ENCODE measurements around the gene PRKAR2B. TPM values are rescaled to one million over a fixed set of nuclear protein-coding genes. Genes with fewer than 3 reads are reported as not detected.

PRKAR2B gene
- total RNA-seq, 1 donor from 2014 or later: 1.0 TPM

DNA sequence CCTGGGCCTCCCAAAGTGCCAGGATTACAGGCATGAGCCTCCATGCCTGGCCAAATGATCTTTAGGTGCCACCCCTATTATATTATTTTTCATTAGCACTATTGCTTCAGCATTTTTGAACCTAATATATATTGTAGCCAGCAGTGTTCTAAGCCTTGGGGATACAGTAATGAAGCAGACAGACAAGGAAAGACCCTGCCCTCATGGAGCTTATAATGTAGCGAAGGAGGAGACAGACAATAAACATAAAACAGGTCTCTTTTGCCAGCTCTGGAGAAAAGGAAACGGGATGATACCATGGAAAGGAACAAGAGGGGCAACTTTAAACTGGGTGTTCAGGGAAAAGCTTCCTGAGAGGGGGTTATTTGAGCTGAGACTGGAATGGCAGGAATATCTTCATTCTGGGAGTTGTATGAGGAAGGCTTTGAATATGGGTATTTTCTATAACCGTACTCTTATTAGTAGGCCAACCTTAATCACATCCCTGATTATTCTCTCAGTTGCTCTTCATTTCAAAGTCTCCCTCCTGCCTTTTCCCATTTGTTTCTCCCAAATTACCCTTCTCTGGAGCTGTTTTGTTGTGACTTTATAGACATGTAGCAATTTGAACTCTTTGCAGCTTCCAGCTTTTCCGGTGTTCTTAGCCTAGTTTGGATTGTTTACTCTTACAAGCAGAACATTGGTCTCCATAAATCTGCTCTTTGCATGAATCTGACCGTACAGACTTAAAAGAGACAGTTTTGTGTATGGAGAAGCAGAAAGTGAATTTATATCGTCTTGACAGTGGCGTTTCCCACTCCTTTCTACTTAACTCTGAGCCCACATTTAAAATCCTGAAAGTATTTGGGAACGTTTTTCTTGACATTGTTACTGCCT is 19.0 kb downstream of the PRKAR2B start:
- Mint-ChIP-seq H3K36me3 (ENCODE audit: low read depth) (no peaks in the 10 kb centered on the region), H3K4me1 (ENCODE audit: low read depth) (no peaks in the 10 kb centered on the region), H3K27ac (no peak overlapping the region), H3K9me3 (no peaks in the 10 kb centered on the region), H3K27me3 (ENCODE audit: insufficient read depth) (peaks cover 24% of the 10 kb centered on the region), H3K4me3 (no peak overlapping the region)
- DNase-seq (ENCODE audit: low spot score): no peak
- intact Hi-C loops (cut with micrococcal nuclease): no loop called here

DNA sequence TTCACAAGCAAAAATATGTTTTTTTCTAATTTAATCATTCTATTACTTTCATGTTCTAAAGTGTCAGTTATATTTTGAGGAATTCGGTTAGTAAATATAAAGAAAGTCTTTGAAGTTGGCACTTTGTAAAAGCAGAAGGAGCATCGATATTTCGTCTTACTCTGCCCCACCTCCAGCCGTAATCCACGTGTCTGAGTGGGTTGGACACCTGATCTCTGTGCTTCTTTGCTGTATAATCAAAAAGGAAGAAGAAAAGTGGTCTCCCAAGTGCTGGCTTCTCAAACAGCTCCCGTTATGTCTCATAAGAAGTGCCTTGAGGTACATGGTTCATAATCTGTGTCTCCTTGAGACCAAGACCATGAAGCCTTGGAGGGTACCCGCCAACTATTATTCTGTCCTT is 19.8 kb downstream of the PRKAR2B start:
- Mint-ChIP-seq H3K4me3 (no peak overlapping the region), H3K9me3 (no peaks in the 10 kb centered on the region), H3K4me1 (ENCODE audit: low read depth) (no peaks in the 10 kb centered on the region), H3K27me3 (ENCODE audit: insufficient read depth) (peaks cover 23% of the 10 kb centered on the region), H3K36me3 (ENCODE audit: low read depth) (no peaks in the 10 kb centered on the region), H3K27ac (no peak overlapping the region)
- DNase-seq (ENCODE audit: low spot score): no peak
- intact Hi-C loops (cut with micrococcal nuclease): no loop called here

DNA sequence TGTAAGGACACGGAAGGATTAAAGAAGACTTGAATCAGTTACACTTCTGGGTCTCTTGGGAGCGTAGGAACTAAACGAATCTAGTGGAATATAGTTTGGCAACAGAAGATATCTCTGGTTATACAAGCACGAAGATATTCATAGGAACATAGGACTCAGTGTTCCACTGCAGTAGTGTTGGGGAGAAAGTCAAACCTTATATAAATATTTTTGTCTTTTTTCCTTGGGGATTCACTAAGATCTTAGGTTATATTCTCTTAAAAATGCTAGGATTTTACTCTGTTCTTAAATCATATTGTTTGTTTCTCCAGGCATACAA is 21.4 kb downstream of the PRKAR2B start:
- Mint-ChIP-seq H3K4me1 (ENCODE audit: low read depth) (no peaks in the 10 kb centered on the region), H3K36me3 (ENCODE audit: low read depth) (no peaks in the 10 kb centered on the region), H3K27me3 (ENCODE audit: insufficient read depth) (peaks cover 20% of the 10 kb centered on the region), H3K4me3 (no peak overlapping the region), H3K27ac (no peak overlapping the region), H3K9me3 (no peaks in the 10 kb centered on the region)
- DNase-seq (ENCODE audit: low spot score): no peak
- intact Hi-C loops (cut with micrococcal nuclease): no loop called here

DNA sequence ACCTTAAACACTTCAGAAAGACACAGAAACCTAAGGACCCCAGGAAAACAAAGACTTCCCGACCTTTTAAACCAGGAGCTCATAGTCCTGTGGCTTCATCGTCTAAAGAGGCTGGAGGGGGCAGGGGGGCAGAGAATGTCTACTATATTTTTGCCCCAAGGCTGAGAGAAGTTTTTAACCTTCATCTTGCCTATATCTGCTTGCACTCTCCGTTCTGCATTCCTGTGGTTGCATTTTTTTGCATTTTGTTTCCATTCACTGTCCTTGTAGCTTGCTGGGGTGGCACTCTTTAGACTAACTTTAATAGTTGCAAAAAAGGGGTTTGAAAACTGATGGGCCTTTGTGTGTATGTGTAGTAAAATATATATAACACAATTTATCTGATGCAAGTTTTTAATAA is 23.7 kb downstream of the PRKAR2B start:
- DNase-seq (ENCODE audit: low spot score): no peak
- no peaks in the 10 kb centered on the region for H3K36me3 Mint-ChIP-seq (ENCODE audit: low read depth)
- H3K9me3 Mint-ChIP-seq: no peaks in the 10 kb centered on the region
- H3K4me1 Mint-ChIP-seq (ENCODE audit: low read depth): no peaks in the 10 kb centered on the region
- no peak overlapping the region for H3K27ac Mint-ChIP-seq
- no peak overlapping the region for H3K4me3 Mint-ChIP-seq
- intact Hi-C loops (cut with micrococcal nuclease): no loop called here
- H3K27me3 Mint-ChIP-seq (ENCODE audit: insufficient read depth): peaks cover 6% of the 10 kb centered on the region

DNA sequence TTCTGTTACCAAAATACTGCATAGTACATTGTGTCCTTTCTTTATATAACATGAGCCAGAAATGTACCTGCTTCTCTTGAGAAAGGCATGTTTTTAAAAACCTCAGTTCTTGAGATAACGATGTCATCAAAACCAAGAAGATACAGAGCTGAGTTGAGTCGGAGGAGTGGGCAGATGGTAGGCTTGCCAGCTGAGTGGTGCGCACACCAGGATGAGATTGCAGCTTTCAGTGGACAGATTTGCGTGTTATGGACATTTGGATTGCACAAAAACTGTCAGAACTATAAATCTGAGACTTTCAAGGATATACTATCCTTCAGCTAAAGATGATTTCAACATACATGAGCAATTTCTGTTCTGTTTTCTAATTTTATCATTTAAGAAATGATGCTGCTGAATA is 25.0 kb downstream of the PRKAR2B start:
- H3K4me1 Mint-ChIP-seq (ENCODE audit: low read depth): no peaks in the 10 kb centered on the region
- no peak overlapping the region for H3K4me3 Mint-ChIP-seq
- H3K27me3 Mint-ChIP-seq (ENCODE audit: insufficient read depth): peaks cover 6% of the 10 kb centered on the region
- H3K36me3 Mint-ChIP-seq (ENCODE audit: low read depth): no peaks in the 10 kb centered on the region
- intact Hi-C loops (cut with micrococcal nuclease): no loop called here
- H3K27ac Mint-ChIP-seq: no peak overlapping the region
- DNase-seq (ENCODE audit: low spot score): no peak
- no peaks in the 10 kb centered on the region for H3K9me3 Mint-ChIP-seq

DNA sequence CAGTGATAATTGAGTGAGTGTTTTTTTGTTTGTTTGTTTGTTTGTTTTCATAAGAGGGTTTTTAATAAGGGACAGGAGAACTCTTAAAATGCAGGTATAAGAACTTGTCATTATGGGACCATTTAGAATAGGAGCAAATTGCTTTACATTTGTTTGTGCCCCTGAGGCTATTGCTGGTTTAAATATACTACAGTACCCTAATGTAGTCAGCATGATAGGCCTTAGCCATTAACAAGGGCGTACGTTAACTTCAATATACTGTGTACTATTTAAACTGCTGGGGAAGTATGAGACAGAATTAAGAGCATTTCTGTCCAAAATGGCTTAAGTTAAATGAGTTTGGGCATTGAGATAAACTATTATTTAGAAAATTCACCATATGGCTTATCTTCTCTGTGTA is 26.2 kb downstream of the PRKAR2B start:
- Mint-ChIP-seq H3K4me1 (ENCODE audit: low read depth) (no peaks in the 10 kb centered on the region), H3K27me3 (ENCODE audit: insufficient read depth) (peaks cover 6% of the 10 kb centered on the region), H3K9me3 (no peaks in the 10 kb centered on the region), H3K36me3 (ENCODE audit: low read depth) (no peaks in the 10 kb centered on the region), H3K4me3 (no peak overlapping the region), H3K27ac (no peak overlapping the region)
- intact Hi-C loops (cut with micrococcal nuclease): no loop called here
- no peak for DNase-seq (ENCODE audit: low spot score)

DNA sequence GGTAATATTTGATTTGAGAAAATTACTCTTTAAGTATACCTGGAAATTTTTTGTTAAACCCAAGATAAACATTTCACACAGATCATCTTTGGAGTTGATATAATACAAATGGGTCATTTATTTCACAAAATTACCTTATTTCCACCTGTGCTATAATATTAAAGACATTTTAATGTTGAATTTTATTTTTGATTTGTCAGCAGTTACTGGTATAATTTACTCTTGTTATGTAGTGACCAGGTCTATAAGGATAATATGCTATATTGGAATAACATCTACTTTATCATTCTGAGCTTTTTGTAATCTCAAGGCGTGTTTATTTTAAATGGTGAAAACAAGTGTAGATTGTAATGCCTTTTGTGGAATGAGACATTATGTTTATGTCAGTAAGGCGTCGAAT is 26.6 kb downstream of the PRKAR2B start:
- DNase-seq (ENCODE audit: low spot score): no peak
- Mint-ChIP-seq H3K36me3 (ENCODE audit: low read depth) (no peaks in the 10 kb centered on the region), H3K9me3 (no peaks in the 10 kb centered on the region), H3K4me1 (ENCODE audit: low read depth) (no peaks in the 10 kb centered on the region), H3K27ac (no peak overlapping the region), H3K4me3 (no peak overlapping the region), H3K27me3 (ENCODE audit: insufficient read depth) (peaks cover 8% of the 10 kb centered on the region)
- intact Hi-C loops (cut with micrococcal nuclease): no loop called here

DNA sequence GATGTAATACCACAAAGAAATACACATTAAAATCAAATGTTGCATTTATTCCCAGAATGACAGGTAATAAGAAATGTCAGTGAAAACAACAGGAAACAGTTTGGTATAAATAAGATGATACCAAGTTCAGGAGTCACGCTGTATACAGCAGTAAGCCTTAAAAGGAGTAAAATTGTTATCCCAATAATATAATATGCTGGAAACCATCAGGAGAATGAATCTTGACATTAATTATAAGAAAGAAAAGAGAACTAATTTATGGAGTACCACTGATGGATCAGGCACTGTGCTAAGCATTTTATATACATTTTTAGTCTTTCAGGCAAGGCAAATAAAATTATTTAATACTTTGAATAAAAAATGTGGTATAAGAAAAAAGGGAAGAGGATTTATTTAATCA is 27.6 kb downstream of the PRKAR2B start:
- no peaks in the 10 kb centered on the region for H3K4me1 Mint-ChIP-seq (ENCODE audit: low read depth)
- H3K27ac Mint-ChIP-seq: no peak overlapping the region
- no peaks in the 10 kb centered on the region for H3K36me3 Mint-ChIP-seq (ENCODE audit: low read depth)
- no peak for DNase-seq (ENCODE audit: low spot score)
- H3K9me3 Mint-ChIP-seq: no peaks in the 10 kb centered on the region
- peaks cover 6% of the 10 kb centered on the region for H3K27me3 Mint-ChIP-seq (ENCODE audit: insufficient read depth)
- no peak overlapping the region for H3K4me3 Mint-ChIP-seq
- intact Hi-C loops (cut with micrococcal nuclease): no loop called here

DNA sequence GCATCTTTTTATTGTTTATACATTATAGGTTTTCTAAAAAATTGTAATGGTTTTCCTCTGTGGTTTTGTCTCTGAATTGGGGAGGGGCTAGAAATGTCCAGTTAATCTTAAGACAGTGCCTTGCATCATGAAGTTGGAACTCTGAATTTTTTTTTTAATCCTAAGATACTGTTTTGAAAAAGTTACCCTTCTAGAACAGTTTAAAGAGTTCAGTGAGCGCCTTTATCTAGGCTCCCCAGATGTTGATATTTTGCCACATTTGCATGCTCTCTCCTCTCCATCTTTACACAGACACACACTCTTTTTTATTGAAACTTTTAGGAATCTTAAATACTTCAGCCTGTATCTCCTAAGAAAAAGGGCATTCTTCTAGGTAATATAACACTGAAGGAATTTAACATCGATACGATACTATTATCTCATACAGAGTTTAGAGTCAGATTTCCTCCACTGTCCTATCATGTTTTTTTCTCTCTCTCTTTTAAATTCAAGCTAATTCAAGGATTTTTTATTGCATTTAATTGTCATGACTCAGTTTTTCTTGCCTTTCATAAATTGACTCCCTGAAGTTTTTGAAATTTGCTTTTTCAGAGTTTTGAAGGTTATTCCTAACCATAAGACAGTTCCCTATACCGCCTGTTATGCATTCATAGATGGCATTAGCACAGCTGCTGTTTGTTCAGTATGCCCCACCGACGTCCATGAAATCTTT is 31.5 kb downstream of the PRKAR2B start:
- intact Hi-C loops (cut with micrococcal nuclease): no loop called here
- DNase-seq (ENCODE audit: low spot score): no peak
- Mint-ChIP-seq H3K4me1 (ENCODE audit: low read depth) (no peaks in the 10 kb centered on the region), H3K9me3 (no peaks in the 10 kb centered on the region), H3K27me3 (ENCODE audit: insufficient read depth) (peaks cover 8% of the 10 kb centered on the region), H3K4me3 (no peak overlapping the region), H3K36me3 (ENCODE audit: low read depth) (no peaks in the 10 kb centered on the region), H3K27ac (no peak overlapping the region)

DNA sequence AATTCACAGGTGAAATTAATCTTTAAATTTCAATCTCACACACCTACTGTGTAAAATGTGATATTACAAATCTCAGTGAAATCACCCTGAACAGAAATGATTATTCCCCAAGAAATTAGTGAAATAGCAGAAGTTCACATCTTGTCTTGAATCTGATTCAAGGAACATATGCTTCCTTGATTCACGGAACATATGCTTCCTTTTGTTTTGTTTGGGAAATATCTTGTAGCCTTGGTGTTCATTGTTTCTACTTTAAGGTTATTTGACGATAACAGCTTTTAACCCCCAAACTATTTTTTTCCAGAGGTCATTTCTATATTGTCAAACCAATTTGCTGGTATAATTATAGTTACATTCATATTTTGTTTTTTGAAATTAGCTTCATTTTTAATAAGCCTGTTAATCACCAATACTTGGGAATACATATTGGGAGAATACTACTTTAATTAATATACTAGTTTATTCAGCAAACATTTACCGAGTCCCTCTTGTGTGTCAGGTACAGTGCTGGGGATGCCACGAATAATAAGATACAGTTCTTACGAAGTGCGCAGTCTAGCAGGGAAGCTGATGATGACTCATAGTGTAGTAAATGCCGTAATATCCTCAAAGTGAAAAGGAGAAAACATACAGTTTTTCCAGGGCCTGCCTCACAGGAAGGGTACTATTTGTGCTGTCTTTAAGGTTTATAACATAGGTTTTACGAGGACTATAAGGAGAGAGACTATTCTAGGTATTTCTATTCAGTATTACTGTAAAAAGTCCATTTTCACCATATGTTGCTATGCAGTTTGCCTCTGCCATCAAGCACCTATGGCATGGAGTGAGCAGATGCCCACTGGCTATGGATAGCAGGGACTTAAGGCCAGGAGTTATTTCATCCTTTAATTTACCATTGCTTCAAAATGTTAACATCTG is 32.5 kb downstream of the PRKAR2B start:
- no peaks in the 10 kb centered on the region for H3K9me3 Mint-ChIP-seq
- no peaks in the 10 kb centered on the region for H3K4me1 Mint-ChIP-seq (ENCODE audit: low read depth)
- H3K27ac Mint-ChIP-seq: no peak overlapping the region
- intact Hi-C loops (cut with micrococcal nuclease): no loop called here
- H3K27me3 Mint-ChIP-seq (ENCODE audit: insufficient read depth): peaks cover 8% of the 10 kb centered on the region
- no peak for DNase-seq (ENCODE audit: low spot score)
- H3K36me3 Mint-ChIP-seq (ENCODE audit: low read depth): no peaks in the 10 kb centered on the region
- no peak overlapping the region for H3K4me3 Mint-ChIP-seq

DNA sequence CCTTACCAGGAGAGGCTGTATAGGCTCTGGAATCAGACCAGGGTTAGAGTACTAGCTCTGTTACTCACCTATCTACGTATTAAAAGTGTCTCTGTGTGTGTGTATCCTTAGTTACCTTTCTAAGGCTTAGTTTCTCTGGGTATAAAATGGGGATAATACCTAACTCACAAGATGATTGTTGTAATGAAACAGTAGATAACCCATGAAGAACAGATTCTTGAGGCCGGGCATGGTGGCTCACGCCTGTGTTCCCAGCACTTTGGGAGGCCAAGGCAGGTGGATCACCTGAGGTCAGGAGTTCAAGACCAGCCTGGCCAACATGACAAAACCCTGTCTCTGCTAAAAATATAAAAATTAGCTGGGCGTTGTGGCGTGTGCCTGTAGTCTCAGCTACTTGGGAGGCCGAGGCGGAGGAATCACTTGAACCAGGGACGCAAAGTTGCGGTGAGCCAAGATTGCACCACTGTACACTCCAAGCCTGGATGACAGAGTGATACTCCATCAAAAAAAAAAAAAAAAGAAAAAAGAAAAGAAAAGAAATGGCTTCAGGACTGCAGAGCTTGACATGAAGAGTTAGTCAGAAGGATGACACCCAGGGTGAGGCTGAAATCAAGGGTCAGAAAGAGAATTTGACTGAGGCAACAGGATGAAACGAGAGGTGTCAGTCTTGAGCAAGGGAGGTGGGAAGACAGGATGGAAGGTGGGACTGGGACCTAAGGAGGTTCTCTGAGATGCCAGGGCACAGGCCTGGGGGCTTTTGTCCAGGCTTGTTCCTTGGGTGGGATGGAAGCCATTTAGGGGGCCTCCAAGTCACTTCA is 33.4 kb downstream of the PRKAR2B start:
- no peak for DNase-seq (ENCODE audit: low spot score)
- Mint-ChIP-seq H3K9me3 (no peaks in the 10 kb centered on the region), H3K36me3 (ENCODE audit: low read depth) (no peaks in the 10 kb centered on the region), H3K27me3 (ENCODE audit: insufficient read depth) (peaks cover 8% of the 10 kb centered on the region), H3K4me3 (no peak overlapping the region), H3K4me1 (ENCODE audit: low read depth) (no peaks in the 10 kb centered on the region), H3K27ac (no peak overlapping the region)
- intact Hi-C loops (cut with micrococcal nuclease): no loop called here

DNA sequence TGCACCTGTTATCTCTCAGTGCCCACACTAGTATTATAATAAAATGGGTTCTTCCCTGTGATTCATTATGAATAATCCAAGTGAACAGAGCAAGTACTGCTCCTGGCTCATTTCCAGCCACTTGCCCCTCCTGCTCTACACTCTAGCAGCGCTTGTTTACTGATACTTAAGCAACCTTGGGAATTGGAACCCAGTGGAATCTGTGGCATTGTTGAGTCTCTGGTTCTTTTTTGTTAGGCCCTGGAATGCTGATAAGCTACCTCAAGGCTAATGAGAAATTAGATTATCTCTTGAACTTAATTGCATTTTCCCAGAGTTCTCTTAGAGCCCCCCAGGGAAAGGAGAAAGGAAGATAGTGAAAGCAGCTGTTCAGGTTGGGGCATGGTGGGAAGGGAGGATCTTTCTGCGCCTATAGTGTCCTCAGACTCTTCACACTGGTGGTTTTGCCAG is 34.0 kb downstream of the PRKAR2B start:
- Mint-ChIP-seq H3K36me3 (ENCODE audit: low read depth) (no peaks in the 10 kb centered on the region), H3K27ac (no peak overlapping the region)
- no peak for DNase-seq (ENCODE audit: low spot score)

More for the DNA sequence above, 34.0 kb downstream of the PRKAR2B start:
- H3K9me3 Mint-ChIP-seq: no peaks in the 10 kb centered on the region
- intact Hi-C loops (cut with micrococcal nuclease): no loop called here
- H3K4me3 Mint-ChIP-seq: no peak overlapping the region
- peaks cover 8% of the 10 kb centered on the region for H3K27me3 Mint-ChIP-seq (ENCODE audit: insufficient read depth)
- no peaks in the 10 kb centered on the region for H3K4me1 Mint-ChIP-seq (ENCODE audit: low read depth)

Measured in activated T-helper 1 cell treated with anti-CD3 and anti-CD28 coated beads, Interleukin-12 subunit alpha, Interleukin-12 subunit beta, Interleukin-2, Interleukin-4 antibody, amounts not matched to agents 30 ng/mL and 10 ng/mL and 1 ng/mL, durations not matched to agents 14 hours and 24 hours and 36 hours (primary cell).